Nephron progenitor cell (in vitro differentiated cells): ENCODE results near the gene FAM234B.

ENCODE experiments used
- DNase-seq: peaks from one replicate; pipeline ENCODE4 v3.0.0; 2021
- H3K27ac Mint-ChIP-seq: 2 replicates; pipeline ENCODE4 v1.8.0; 2021; ENCODE audit warnings: mild to moderate bottlenecking, moderate library complexity, mixed read lengths
- H3K27me3 Mint-ChIP-seq: 2 replicates; pipeline ENCODE4 v1.8.0; 2021; ENCODE audit warnings: mild to moderate bottlenecking, low read depth, mixed read lengths; ENCODE audit not compliant: poor library complexity
- H3K36me3 Mint-ChIP-seq: 2 replicates; pipeline ENCODE4 v1.8.0; 2021; ENCODE audit warnings: low read depth, mixed read lengths
- H3K4me1 Mint-ChIP-seq: 2 replicates; pipeline ENCODE4 v1.8.0; 2021; ENCODE audit warnings: mixed read lengths
- H3K4me3 Mint-ChIP-seq: 2 replicates; pipeline ENCODE4 v1.8.0; 2021; ENCODE audit warnings: mild to moderate bottlenecking, moderate library complexity, mixed read lengths
- H3K9me3 Mint-ChIP-seq: 2 replicates; pipeline ENCODE4 v1.8.0; 2021; ENCODE audit warnings: mild to moderate bottlenecking, moderate library complexity, mixed read lengths
- TF ChIP-seq, protein P1 (sequence below): fragments of 200-600 bp; sonication (generic); IDR thresholded peaks from 2 replicates; pipeline ENCODE4 v1.5.0; 2021; ENCODE audit warnings: antibody characterized with exemption

The FAM234B gene

DNA sequence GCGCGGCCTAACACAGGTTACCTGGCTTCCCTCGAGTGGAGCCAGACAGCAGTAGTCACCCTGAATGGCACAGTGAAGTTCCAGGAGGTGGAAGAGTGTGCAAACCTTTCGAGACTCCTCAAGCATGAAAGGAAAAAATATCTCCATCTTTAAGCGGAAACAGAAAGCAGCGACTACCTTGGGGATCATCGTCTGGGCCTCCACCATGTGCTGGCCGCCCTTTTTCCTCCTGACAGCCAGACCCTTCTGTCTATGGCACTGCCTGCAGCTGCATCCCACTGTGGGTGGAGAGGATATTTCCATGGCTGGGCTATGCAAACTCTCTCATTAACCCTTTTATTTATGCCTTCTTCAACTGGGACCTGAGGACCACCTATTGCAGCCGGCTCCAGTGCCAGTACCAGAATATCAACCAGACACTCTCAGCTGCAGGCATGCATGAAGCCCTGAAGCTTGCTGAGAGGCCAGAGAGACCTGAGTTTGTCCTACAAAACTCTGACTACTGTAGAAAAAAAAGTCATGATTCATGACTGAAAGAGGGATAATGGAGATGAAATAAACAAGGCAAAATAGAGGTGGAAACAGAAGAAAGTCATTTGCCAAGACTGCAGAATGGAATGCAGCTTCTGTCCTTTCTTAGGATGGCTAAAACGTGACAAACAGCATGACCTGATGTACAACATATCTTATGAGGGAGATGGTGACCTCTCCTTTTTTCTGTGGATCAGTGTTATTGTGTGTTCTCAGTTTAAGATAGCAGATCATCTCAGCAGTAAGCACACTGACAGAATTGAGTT is 41.7 kb upstream of the FAM234B start:
- peaks cover 54% of the 10 kb centered on the region for H3K27me3 Mint-ChIP-seq
- no peak overlapping the region for H3K27ac Mint-ChIP-seq

DNA sequence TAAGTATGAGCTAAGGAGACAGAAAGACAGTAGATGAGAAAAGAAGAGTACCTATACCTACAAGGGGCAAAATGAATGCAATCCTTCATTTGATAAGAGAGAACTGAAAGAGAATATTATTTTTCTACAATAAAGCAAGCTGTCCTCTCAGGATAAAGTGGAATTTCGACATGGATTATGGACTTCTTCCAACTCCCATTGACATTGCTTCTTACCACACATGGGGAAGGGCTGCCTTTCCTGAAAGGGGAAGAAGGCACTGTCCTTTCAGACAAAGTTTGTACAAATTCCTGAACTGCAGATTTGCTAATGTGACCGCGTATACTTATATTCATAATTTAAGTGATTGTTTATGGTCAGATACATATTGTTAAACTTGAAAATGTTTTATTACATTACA is 39.8 kb upstream of the FAM234B start:
- Mint-ChIP-seq H3K4me3 (no peak overlapping the region), H3K27me3 (peaks cover 45% of the 10 kb centered on the region)
- TF ChIP-seq, protein P1, sequence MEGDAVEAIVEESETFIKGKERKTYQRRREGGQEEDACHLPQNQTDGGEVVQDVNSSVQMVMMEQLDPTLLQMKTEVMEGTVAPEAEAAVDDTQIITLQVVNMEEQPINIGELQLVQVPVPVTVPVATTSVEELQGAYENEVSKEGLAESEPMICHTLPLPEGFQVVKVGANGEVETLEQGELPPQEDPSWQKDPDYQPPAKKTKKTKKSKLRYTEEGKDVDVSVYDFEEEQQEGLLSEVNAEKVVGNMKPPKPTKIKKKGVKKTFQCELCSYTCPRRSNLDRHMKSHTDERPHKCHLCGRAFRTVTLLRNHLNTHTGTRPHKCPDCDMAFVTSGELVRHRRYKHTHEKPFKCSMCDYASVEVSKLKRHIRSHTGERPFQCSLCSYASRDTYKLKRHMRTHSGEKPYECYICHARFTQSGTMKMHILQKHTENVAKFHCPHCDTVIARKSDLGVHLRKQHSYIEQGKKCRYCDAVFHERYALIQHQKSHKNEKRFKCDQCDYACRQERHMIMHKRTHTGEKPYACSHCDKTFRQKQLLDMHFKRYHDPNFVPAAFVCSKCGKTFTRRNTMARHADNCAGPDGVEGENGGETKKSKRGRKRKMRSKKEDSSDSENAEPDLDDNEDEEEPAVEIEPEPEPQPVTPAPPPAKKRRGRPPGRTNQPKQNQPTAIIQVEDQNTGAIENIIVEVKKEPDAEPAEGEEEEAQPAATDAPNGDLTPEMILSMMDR: no peak

More for the DNA sequence above, 41.7 kb upstream of the FAM234B start:
- Mint-ChIP-seq H3K9me3 (no peaks in the 10 kb centered on the region), H3K4me1 (peaks cover 31% of the 10 kb centered on the region), H3K4me3 (peak overlapping the region; percentile 83), H3K36me3 (no peaks in the 10 kb centered on the region)
- DNase-seq: no peak
- TF ChIP-seq, protein P1: no peak

GRCh38 chr12:13004986-13005385 is 39.2 kb upstream of the FAM234B start:
- no peaks in the 10 kb centered on the region for H3K36me3 Mint-ChIP-seq
- no peaks in the 10 kb centered on the region for H3K9me3 Mint-ChIP-seq
- H3K4me1 Mint-ChIP-seq: peaks cover 17% of the 10 kb centered on the region
- no peak overlapping the region for H3K4me3 Mint-ChIP-seq
- TF ChIP-seq, protein P1: no peak
- no peak for DNase-seq
- no peak overlapping the region for H3K27ac Mint-ChIP-seq
- H3K27me3 Mint-ChIP-seq: peaks cover 39% of the 10 kb centered on the region

More for the DNA sequence above, 39.8 kb upstream of the FAM234B start:
- Mint-ChIP-seq H3K36me3 (no peaks in the 10 kb centered on the region), H3K9me3 (no peaks in the 10 kb centered on the region), H3K4me1 (peaks cover 22% of the 10 kb centered on the region), H3K27ac (no peak overlapping the region)
- DNase-seq: no peak

DNA sequence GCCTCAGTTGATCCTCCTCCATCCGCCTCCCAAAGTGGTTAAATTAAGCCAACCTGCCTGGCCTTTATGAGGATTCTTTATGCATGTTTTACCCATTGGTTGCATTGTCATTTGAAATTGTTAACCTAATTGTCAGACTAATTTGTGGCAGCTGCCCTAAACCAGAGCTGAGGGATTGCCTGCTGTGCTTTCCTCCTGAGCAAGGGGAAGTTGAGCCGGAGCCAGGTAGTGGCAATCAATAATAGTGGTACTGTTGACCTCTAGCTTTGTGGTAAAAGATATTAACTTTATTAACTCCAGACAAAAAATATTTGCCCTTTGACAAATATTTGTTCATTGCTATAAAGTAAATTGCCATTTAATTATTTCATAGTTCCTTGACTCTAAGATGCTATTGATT is 38.5 kb upstream of the FAM234B start:
- H3K4me1 Mint-ChIP-seq: peaks cover 16% of the 10 kb centered on the region
- TF ChIP-seq, protein P1: no peak
- no peak overlapping the region for H3K4me3 Mint-ChIP-seq
- peaks cover 38% of the 10 kb centered on the region for H3K27me3 Mint-ChIP-seq
- H3K27ac Mint-ChIP-seq: no peak overlapping the region
- H3K9me3 Mint-ChIP-seq: no peaks in the 10 kb centered on the region
- H3K36me3 Mint-ChIP-seq: no peaks in the 10 kb centered on the region
- DNase-seq: no peak

DNA sequence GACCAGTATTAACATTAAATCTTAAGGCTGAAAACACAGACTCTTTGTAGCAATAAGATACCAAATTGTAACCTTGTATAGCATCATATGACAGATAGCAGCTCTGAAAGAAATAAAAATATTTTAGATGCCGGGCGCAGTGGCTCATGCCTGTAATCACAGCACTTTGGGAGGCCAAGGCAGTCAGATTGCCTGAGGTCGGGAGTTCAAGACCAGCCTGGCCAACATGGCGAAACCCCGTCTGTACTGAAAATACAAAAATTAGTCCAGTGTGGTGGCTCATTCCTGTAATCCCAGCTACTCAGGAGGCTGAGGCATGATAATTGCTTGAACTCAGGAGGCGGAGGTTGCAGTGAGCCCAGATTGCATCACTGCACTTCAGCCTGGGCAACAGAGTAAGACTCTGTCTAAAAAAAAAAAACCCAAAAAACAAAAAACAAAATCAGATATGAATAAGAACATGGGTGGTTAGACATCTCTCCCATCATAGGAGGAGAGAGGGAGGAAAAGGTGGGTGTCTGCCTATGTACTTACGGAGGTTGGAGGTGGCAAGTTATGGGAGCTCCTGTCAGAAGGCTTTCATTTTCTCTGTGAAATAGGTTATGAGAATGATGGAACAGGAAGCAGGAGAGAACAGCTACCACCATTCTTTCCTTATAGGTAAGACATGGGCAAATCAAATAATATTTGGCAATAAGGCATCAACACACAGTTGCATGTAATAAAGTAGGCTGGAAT is 36.5 kb upstream of the FAM234B start:
- H3K27ac Mint-ChIP-seq: no peak overlapping the region
- peaks cover under 1% of the 10 kb centered on the region for H3K4me1 Mint-ChIP-seq
- no peak overlapping the region for H3K4me3 Mint-ChIP-seq
- no peak for DNase-seq
- H3K36me3 Mint-ChIP-seq: no peaks in the 10 kb centered on the region
- H3K27me3 Mint-ChIP-seq: peaks cover 26% of the 10 kb centered on the region
- no peaks in the 10 kb centered on the region for H3K9me3 Mint-ChIP-seq
- TF ChIP-seq, protein P1: no peak
